Right kidney (tissue), 1 donor: ENCODE data around the gene ATP1A2.

ENCODE experiments used
- DNase-seq: peaks from one replicate; pipeline ENCODE4 v3.0.0-alpha.2; 2016

Gene ATP1A2

DNA sequence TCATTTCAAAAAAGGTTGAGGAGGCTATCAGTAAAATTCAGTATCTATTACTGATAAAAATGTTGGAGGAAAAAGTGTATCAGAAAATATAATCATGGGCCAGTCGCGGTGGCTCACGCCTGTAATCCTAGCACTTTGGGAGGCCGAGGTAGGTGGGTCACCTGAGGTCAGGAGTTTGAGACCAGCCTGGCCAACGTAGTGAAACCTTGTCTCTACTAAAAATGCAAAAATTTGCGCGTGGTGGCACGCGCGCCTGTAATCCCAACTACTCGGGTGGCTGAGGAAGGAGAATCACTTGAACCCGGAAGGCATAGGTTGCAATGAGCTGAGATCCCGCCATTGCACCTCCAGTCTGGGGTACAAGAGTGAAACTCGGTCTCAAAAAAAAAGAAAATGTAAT lies 30.5 kb downstream of the ATP1A2 start:
- no peak for DNase-seq

GRCh38 chr1:160148121-160148520 lies 32.6 kb downstream of the ATP1A2 start:
- no peak for DNase-seq

DNA sequence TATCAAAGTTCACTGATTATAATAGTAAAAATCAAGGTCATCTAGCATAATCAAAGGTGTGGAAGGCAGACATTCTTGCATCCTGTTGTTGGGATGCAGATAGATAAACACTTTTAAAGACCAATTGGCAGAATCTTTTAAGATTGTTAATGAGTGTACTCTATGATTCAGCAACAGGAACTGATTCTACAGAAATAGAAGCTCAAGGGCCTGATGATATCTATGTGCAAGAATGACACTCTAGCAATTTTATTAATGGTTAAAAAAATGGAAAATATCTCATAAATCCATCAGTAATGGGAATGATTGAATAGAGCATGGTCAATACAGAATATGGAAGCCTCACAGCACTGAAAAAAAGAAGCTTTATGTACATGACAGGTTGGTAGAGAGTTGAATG lies 33.7 kb downstream of the ATP1A2 start:
- DNase-seq, result no peak

DNA sequence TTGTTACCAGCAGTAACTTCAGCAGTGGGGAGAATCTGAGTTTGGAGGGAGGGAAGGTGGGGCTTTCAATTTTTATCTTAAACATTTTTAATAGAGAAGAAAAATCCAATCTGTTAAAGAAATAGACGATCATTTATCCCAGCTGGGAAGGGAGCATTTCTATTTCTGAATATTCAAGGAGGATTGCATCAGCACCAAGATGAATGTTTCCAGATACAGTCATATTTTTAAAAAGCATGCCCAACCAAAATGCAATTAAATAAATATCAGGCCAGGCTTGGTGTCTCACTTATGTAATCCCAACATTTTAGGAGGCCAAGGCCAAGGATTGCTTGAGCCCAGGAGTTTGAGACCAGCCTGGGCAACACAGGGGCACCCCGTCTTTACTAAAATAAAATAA lies 34.2 kb downstream of the ATP1A2 start:
- DNase-seq, result no peak

- DNase-seq, result no peak
These were observed 35.7 kb downstream of the ATP1A2 start, which contains the start of gene ATP1A4 for GRCh38 chr1:160151303-160151702. TSS of gene ATP1A4 (plus strand) at chr1:160151603. CDS start at chr1:160152041, 438 bp downstream.

- DNase-seq, result no peak
These were observed 39.2 kb downstream of the ATP1A2 start for GRCh38 chr1:160154790-160155189.

- DNase-seq, result no peak
These were observed 40.8 kb downstream of the ATP1A2 start for GRCh38 chr1:160156361-160156760.

DNA sequence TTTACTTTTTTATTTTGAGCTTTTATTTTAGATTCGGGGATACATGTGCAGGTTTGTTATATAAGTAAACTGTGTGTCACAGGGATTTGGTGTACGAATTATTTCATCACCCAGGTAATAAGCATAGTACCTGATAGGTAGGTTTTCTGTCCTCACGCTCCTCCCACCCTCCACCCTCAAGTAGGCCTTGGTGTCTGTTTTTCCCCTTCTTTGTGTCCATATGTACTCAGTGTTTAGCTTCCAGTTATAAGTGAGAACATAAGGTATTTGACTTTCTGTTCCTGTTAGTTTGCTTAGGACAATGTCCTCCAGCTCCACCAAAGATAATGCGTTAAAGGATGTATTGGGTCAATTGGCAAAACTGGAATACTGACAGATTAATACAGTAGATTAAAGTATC lies 41.6 kb downstream of the ATP1A2 start:
- no peak for DNase-seq

DNA sequence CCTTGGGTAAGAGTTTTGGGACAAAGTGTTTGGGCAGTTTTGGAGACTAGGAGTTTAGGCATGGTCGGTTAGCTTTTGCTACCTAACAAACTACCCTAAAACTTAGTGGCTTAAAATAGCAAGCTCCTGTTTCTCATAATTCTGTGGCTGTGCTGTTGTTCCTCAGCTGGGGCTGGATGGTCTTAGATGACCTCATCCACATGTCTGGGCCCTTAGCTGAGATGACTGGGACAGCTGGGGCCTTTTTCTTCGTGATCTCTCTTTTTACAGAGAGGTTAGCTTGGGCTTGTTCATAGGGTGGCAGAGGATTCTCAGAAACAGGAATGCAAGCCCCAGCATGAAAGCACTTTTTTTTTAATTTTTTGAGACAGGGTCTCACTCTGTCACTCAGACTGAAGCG lies 42.5 kb downstream of the ATP1A2 start:
- DNase-seq, result no peak

- DNase-seq, result no peak
These were observed 43.0 kb downstream of the ATP1A2 start for GRCh38 chr1:160158534-160158933.

DNA sequence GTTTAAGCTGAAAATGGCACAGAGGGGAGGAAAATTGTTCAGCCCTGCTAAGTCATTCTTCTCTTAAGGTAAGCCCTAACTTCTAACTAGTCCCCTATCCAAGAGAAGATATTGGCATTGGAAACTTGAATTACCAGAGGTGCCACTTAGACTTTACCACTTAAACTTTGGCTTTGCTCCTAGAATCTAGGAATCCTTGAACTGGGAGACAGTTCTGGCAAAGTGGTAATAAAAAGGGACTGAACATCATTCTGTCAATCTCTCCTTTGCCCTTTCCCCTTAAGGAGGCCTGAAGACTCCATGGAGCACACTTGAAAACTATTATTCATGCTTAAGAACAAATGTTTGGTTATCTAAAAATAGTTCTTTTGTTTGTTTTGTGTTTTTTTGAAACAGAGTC lies 44.3 kb downstream of the ATP1A2 start:
- DNase-seq, result no peak

GRCh38 chr1:160161965-160162705 lies 46.6 kb downstream of the ATP1A2 start:
- no peak for DNase-seq

GRCh38 chr1:160162931-160163330 lies 47.4 kb downstream of the ATP1A2 start:
- DNase-seq, result no peak

- DNase-seq, result no peak
These were observed 48.1 kb downstream of the ATP1A2 start for GRCh38 chr1:160163615-160164014.

DNA sequence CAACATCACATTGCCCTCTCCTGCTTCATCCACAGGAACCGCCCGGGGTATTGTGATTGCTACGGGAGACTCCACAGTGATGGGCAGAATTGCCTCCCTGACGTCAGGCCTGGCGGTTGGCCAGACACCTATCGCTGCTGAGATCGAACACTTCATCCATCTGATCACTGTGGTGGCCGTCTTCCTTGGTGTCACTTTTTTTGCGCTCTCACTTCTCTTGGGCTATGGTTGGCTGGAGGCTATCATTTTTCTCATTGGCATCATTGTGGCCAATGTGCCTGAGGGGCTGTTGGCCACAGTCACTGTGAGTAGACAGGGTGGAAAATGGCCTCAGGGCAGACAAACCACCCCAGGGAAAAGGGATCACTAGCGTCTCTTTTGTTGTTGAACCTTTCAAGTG lies 48.6 kb downstream of the ATP1A2 start:
- DNase-seq, result no peak

GRCh38 chr1:160166166-160166868 lies 50.8 kb downstream of the ATP1A2 start:
- DNase-seq, result no peak

GRCh38 chr1:160167056-160167455 lies 51.5 kb downstream of the ATP1A2 start:
- DNase-seq, result no peak

DNA sequence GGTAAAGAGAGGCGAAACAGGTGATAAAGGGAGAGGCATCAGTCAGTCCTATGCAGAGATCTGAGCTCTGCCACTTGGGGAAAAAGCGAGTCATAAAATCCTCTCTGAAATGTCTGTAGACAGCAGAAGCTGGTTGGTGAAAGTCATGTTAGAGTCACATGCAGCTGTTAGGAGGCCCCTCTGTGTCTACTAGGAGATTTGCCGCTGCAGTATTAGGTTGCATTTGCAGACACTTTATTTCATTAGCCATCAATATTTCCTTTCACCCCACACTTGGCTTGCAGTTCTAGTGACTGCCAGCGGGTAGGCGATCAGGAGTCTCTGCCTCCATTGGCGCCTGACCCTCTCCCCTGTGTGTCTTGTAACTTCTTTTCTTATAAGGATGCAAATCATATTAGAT lies 52.0 kb downstream of the ATP1A2 start:
- DNase-seq, result no peak

DNA sequence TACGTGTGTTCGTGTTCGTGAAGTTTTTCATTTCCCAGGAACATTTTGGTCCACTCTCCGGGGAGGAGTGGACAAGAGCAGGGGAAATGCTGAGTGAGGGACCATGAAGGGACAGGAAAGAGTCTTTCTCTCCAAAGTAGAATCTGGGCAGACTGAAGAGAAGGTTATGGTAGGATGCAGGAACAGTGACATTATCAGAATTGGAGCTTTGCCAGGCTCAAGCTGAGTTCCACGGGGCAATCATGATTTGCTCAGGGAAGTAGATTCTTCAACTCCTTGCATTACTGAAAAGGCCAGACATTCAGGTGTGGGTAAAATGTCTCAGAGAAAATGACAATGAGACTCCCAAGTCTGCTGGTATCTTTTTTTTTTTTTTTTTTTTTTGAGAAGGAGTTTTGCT lies 52.5 kb downstream of the ATP1A2 start:
- DNase-seq, result no peak

DNA sequence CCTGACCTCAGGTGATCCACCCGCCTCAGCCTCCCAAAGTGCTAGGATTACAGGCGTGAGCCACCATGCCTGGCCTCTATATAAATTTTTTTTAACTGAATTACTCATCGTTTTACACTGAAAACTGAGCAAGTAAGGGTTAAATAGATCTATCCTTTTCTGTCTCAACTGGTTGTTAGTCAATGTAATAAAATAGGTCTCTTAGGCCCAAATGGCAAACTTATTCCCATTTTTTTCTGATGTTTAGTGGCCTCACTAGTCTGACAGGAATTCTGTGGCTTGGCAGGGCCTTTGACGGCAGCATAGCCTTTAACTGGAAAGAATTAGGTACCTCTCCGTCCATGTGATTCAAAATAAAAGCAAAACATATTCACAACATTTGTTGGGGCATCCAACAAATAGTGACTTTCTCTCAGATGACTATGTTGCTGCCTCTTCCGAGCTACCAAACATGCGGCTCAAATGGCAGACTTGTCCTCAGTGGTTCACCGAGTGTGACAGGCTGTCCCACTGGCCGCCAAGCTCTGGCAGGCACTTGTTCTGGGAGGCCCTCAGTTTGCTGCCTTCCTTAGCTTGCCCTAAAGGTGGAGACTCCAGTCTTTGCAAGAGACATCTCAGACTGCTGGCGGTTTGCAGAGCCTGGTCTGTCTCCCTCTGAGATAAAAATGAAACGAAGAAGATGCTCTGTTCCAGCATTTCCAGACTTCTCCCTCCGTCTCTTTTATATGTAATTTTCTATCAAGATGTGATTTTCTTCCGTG lies 53.2 kb downstream of the ATP1A2 start:
- no peak for DNase-seq

DNA sequence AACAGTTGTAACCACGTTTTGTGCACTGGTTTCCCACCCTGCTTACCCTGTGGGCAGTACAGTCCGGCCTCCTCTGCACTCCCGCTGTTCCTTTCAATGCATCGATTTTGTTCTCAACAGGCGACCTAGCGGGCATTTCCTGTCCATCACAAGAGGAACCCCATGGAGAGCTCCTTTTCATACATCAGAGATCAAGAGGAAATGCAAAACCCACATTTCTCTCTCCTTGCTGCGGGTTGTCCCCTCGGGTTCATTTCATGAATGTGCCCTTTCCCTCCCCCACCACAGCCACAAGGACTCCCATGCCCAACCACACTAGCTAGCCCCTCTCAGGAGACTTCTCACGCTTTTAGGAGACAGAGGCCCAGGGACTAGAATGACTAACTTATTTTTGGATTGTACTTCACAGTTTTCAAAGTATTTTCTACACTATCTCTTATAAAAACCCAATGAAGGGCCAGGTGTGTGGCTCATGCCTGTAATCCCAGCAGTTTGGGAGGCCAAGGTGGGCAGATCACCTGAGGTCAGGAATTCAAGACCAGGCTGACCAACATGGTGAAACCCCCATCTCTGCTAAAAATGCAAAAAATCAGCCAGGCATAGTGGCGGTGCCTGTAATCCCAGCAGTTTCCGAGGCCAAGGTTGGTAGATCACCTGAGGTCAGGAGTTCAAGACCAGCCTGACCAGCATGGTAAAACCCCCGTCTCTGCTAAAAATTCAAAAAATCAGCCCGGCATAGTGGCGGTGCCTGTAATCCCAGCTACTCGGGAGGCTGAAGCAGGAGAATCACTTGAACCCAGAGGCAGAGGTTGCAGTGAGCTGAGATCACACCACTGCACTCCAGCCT lies 54.2 kb downstream of the ATP1A2 start:
- DNase-seq, result no peak

- DNase-seq, result no peak
These were observed 55.8 kb downstream of the ATP1A2 start for GRCh38 chr1:160171354-160171753.
